ENCODE data around the gene LSP1. TPM values are rescaled to one million over a fixed set of nuclear protein-coding genes. Genes with fewer than 3 reads are reported as not detected.
"Not testable (repeated sequence)": the region's sequence is repeated elsewhere in the genome, so short reads cannot be mapped to it uniquely, and the experiment has no call there.

Gene LSP1
- total RNA-seq, 4 donors from 2014 or later: 10.3 to 36.5 (median 35.4) TPM

GRCh38 chr11:1807264-1807995 lies 45.5 kb upstream of the LSP1 start:
- no peak for TF ChIP-seq POLR2A (IDR thresholded peaks at IDR 0.05; ENCODE audit: low read depth)
- Histone ChIP-seq H3K9me3 (peaks cover 0 to 5% (median 2%) of the 10 kb centered on the region in 4 donors), H3K36me3 (no peaks in the 10 kb centered on the region), H3K4me3 (no peak overlapping the region), H3K27me3 (peaks cover 0 to 57% (median 0%) of the 10 kb centered on the region in 4 donors), H3K27ac (replicated peaks in 1 of 4) (no peak overlapping the region), H3K4me1 (no peaks in the 10 kb centered on the region)
- intact Hi-C loops (cut with DNase I): no loop called here
- 68% methylated on average over 14 of the region's 14 CpGs for WGBS
- no peak for DNase-seq (ENCODE audit: extremely low spot score)

- no peak for TF ChIP-seq POLR2A (IDR thresholded peaks at IDR 0.05; ENCODE audit: low read depth)
- no peak for TF ChIP-seq EP300 (IDR thresholded peaks at IDR 0.05)
- TF ChIP-seq POLR2AphosphoS5 (IDR thresholded peaks at IDR 0.05): no peak
- no peak for TF ChIP-seq CTCF (IDR thresholded peaks at IDR 0.05)
- Histone ChIP-seq H3K9me3 (peaks cover 0 to 5% (median 2%) of the 10 kb centered on the region in 4 donors), H3K36me3 (no peaks in the 10 kb centered on the region), H3K27ac (replicated peaks in 1 of 4) (no peak overlapping the region), H3K4me3 (no peak overlapping the region), H3K27me3 (peaks cover 0 to 55% (median 0%) of the 10 kb centered on the region in 4 donors), H3K4me1 (no peaks in the 10 kb centered on the region)
- DNase-seq (ENCODE audit: extremely low spot score): no peak
- intact Hi-C loops (cut with DNase I): no loop called here
- WGBS: 78% methylated on average over 10 of the region's 10 CpGs
Observed at GRCh38 chr11:1810761-1811160, 42.1 kb upstream of the LSP1 start.

GRCh38 chr11:1812274-1812673 lies 40.6 kb upstream of the LSP1 start:
- intact Hi-C loops (cut with DNase I): no loop called here
- H3K27ac ChIP-seq (replicated peaks in 1 of 4): no peak overlapping the region

GRCh38 chr11:1812801-1813200 lies 40.1 kb upstream of the LSP1 start:
- H3K4me1 ChIP-seq: no peaks in the 10 kb centered on the region
- peaks cover 0 to 7% (median 3%) of the 10 kb centered on the region in 4 donors for H3K9me3 ChIP-seq
- WGBS: 88% methylated on average over 15 of the region's 15 CpGs
- DNase-seq (ENCODE audit: extremely low spot score): no peak
- H3K36me3 ChIP-seq: no peaks in the 10 kb centered on the region
- H3K4me3 ChIP-seq: no peak overlapping the region
- intact Hi-C loops (cut with DNase I): no loop called here
- peaks cover 0 to 38% (median 0%) of the 10 kb centered on the region in 4 donors for H3K27me3 ChIP-seq
- TF ChIP-seq CTCF (IDR thresholded peaks at IDR 0.05) (no peak), POLR2AphosphoS5 (IDR thresholded peaks at IDR 0.05) (no peak), POLR2A (IDR thresholded peaks at IDR 0.05; ENCODE audit: low read depth) (no peak), EP300 (IDR thresholded peaks at IDR 0.05) (no peak)
- no peak overlapping the region for H3K27ac ChIP-seq (replicated peaks in 1 of 4)

More at GRCh38 chr11:1812274-1812673, 40.6 kb upstream of the LSP1 start:
- DNase-seq (ENCODE audit: extremely low spot score): no peak
- Histone ChIP-seq H3K36me3 (no peaks in the 10 kb centered on the region), H3K27me3 (peaks cover 0 to 43% (median 0%) of the 10 kb centered on the region in 4 donors), H3K4me3 (no peak overlapping the region), H3K4me1 (no peaks in the 10 kb centered on the region), H3K9me3 (peaks cover 0 to 5% (median 2%) of the 10 kb centered on the region in 4 donors)
- 80% methylated on average over 5 of the region's 5 CpGs for WGBS
- no peak for TF ChIP-seq EP300 (IDR thresholded peaks at IDR 0.05)
- TF ChIP-seq POLR2AphosphoS5 (IDR thresholded peaks at IDR 0.05): no peak
- TF ChIP-seq CTCF (IDR thresholded peaks at IDR 0.05): no peak
- TF ChIP-seq POLR2A (IDR thresholded peaks at IDR 0.05; ENCODE audit: low read depth): no peak

- Histone ChIP-seq H3K9me3 (peaks cover 0 to 12% (median 6%) of the 10 kb centered on the region in 4 donors), H3K27me3 (peaks cover 0 to 38% (median 0%) of the 10 kb centered on the region in 4 donors)
- intact Hi-C loops (cut with DNase I); H3K36me3 ChIP-seq; H3K27ac ChIP-seq (replicated peaks in 1 of 4); H3K4me1 ChIP-seq; H3K4me3 ChIP-seq; DNase-seq (ENCODE audit: extremely low spot score): not testable (repeated sequence)
- 87% methylated on average over 9 of the region's 9 CpGs for WGBS
Observed at GRCh38 chr11:1813356-1813755, 39.5 kb upstream of the LSP1 start.
